ENCODE results near the gene INPP4B. TPM values are rescaled to one million over a fixed set of nuclear protein-coding genes. Genes with fewer than 3 reads are reported as not detected.

INPP4B gene
- total RNA-seq, 1 experiment from 2014 or later, result 0.07 TPM

DNA sequence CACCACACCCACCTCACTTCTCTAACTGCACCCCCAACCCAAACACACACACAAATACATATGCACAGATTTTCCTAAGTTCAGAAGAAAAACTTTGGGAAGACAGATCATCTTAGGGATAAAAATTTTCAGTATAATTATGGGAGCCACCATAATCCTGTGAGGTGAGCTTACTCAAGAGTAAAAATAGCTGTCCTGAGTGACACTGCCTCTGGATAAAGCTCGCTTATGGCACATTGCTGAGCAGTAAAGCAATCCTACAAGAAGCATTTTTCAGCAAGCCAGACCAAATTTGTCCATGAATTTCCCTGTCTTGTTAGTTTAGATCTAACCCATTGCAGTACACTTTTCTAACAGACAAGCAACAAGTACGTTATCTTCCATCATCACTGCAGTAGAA, 83.8 kb downstream of the INPP4B start:
- Histone ChIP-seq H3K23me2 (ENCODE audit: insufficient read length, low read depth, low read length, poor library complexity, severe bottlenecking) (no peaks in the 10 kb centered on the region), H3T11ph (ENCODE audit: low read length) (no peak overlapping the region), H2BK20ac (ENCODE audit: low read depth, low read length, poor library complexity, severe bottlenecking) (no peak overlapping the region), H3K14ac (ENCODE audit: insufficient read depth, low read length) (no peak overlapping the region), H3K79me2 (ENCODE audit: insufficient read depth, low read length) (no peaks in the 10 kb centered on the region), H2BK120ac (ENCODE audit: low read depth, low read length, poor library complexity, severe bottlenecking) (no peak overlapping the region), H3K27me3 (ENCODE audit: insufficient read depth, low read length) (no peaks in the 10 kb centered on the region), H4K91ac (ENCODE audit: insufficient read length, low read depth, low read length) (no peak overlapping the region), H3K9me3 (ENCODE audit: control insufficient read depth, low read depth, low read length) (no peaks in the 10 kb centered on the region), H3K56ac (ENCODE audit: insufficient read length, low read depth, low read length) (no peak overlapping the region), H4K8ac (replicated peaks; ENCODE audit: insufficient read length, low read depth, low read length) (no peak overlapping the region), H2BK15ac (ENCODE audit: low read depth, low read length) (no peak overlapping the region), H2BK5ac (ENCODE audit: insufficient read length, low read length) (no peak overlapping the region), H3K4me2 (ENCODE audit: insufficient read depth, insufficient read length, low read length) (no peak overlapping the region), H2BK12ac (ENCODE audit: insufficient read length, low read depth, low read length) (no peak overlapping the region), H2AFZ (ENCODE audit: low read length) (no peak overlapping the region), H3K79me1 (ENCODE audit: insufficient read depth, low read depth, low read length, poor library complexity, severe bottlenecking) (no peaks in the 10 kb centered on the region), H3K27ac (ENCODE audit: insufficient read length, low read depth, low read length) (no peak overlapping the region), H4K5ac (ENCODE audit: insufficient read length, low read depth, low read length) (no peak overlapping the region), H2AK5ac (ENCODE audit: insufficient read length, low read length) (no peak overlapping the region), H3K23ac (ENCODE audit: insufficient read length, low read depth, low read length) (no peak overlapping the region), H3K9ac (ENCODE audit: extremely low read depth, insufficient read length, low read length) (no peak overlapping the region), H4K20me1 (ENCODE audit: control insufficient read depth, insufficient read depth, insufficient read length) (no peaks in the 10 kb centered on the region), H3K4ac (ENCODE audit: low read depth, low read length) (no peak overlapping the region), H3K18ac (ENCODE audit: insufficient read length, low read depth, low read length) (no peak overlapping the region), H3K4me1 (ENCODE audit: insufficient read depth, low read length) (no peaks in the 10 kb centered on the region)
- TF ChIP-seq, protein P1, sequence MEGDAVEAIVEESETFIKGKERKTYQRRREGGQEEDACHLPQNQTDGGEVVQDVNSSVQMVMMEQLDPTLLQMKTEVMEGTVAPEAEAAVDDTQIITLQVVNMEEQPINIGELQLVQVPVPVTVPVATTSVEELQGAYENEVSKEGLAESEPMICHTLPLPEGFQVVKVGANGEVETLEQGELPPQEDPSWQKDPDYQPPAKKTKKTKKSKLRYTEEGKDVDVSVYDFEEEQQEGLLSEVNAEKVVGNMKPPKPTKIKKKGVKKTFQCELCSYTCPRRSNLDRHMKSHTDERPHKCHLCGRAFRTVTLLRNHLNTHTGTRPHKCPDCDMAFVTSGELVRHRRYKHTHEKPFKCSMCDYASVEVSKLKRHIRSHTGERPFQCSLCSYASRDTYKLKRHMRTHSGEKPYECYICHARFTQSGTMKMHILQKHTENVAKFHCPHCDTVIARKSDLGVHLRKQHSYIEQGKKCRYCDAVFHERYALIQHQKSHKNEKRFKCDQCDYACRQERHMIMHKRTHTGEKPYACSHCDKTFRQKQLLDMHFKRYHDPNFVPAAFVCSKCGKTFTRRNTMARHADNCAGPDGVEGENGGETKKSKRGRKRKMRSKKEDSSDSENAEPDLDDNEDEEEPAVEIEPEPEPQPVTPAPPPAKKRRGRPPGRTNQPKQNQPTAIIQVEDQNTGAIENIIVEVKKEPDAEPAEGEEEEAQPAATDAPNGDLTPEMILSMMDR (conservative IDR thresholded peaks at IDR 0.05), result no peak
- no CpG with 5 or more reads among the region's 2 CpGs for WGBS (ENCODE audit: extremely low coverage, insufficient read length, low lambda C conversion rate)
- no peaks in the 10 kb centered on the region; the same call in 1 of the 2 replicates for H3K27me3 Mint-ChIP-seq (ENCODE audit: low read depth)
- H3K9me3 Mint-ChIP-seq, result no peaks in the 10 kb centered on the region
- DNase-seq, result no peak
- no peaks in the 10 kb centered on the region for H3K36me3 Mint-ChIP-seq (ENCODE audit: insufficient read depth in 1 of 3, low read depth in 3 of 3)
- H3K4me3 Mint-ChIP-seq, result no peak overlapping the region
- H3K27ac Mint-ChIP-seq, result no peak overlapping the region
- no peaks in the 10 kb centered on the region for H3K4me1 Mint-ChIP-seq

Measured in H9 (cell line).